ENCODE data around the gene TRAK1. TPM values are rescaled to one million over a fixed set of nuclear protein-coding genes. Genes with fewer than 3 reads are reported as not detected.

The TRAK1 gene
- polyA plus RNA-seq, 1 donor = 36.2 TPM

GRCh38 chr3:42122261-42123011 lies 31.3 kb downstream of the TRAK1 start:
- Histone ChIP-seq H3K27me3 (ENCODE audit: control insufficient read depth, insufficient read depth, low read length) (no peaks in the 10 kb centered on the region), H3K27ac (ENCODE audit: low read length) (no peak overlapping the region), H3K4me3 (ENCODE audit: low read length) (no peak overlapping the region), H3K36me3 (ENCODE audit: control insufficient read depth, insufficient read depth, low read length) (peaks cover 10% of the 10 kb centered on the region), H3K9me3 (ENCODE audit: control insufficient read depth, low read depth, low read length) (no peaks in the 10 kb centered on the region), H3K4me1 (ENCODE audit: control insufficient read depth, insufficient read depth, low read length) (no peaks in the 10 kb centered on the region)
- WGBS (ENCODE audit: insufficient coverage, low lambda C conversion rate) = no CpG with 5 or more reads among the region's 4 CpGs
- no peak for DNase-seq

- no peak overlapping the region for H3K4me3 ChIP-seq (ENCODE audit: low read length)
- H3K27ac ChIP-seq (ENCODE audit: low read length) = no peak overlapping the region
- H3K27me3 ChIP-seq (ENCODE audit: control insufficient read depth, insufficient read depth, low read length) = no peaks in the 10 kb centered on the region
- H3K4me1 ChIP-seq (ENCODE audit: control insufficient read depth, insufficient read depth, low read length) = no peaks in the 10 kb centered on the region
- no peak for DNase-seq
- 100% methylated on average over 2 of the region's 8 CpGs for WGBS (ENCODE audit: insufficient coverage, low lambda C conversion rate)
- no peaks in the 10 kb centered on the region for H3K9me3 ChIP-seq (ENCODE audit: control insufficient read depth, low read depth, low read length)
- peaks cover 11% of the 10 kb centered on the region for H3K36me3 ChIP-seq (ENCODE audit: control insufficient read depth, insufficient read depth, low read length)
Measured at GRCh38 chr3:42123012-42123581, 31.9 kb downstream of the TRAK1 start.

GRCh38 chr3:42123824-42124658 lies 32.9 kb downstream of the TRAK1 start:
- no CpG with 5 or more reads among the region's 5 CpGs for WGBS (ENCODE audit: insufficient coverage, low lambda C conversion rate)
- Histone ChIP-seq H3K36me3 (ENCODE audit: control insufficient read depth, insufficient read depth, low read length) (peaks cover 11% of the 10 kb centered on the region), H3K27me3 (ENCODE audit: control insufficient read depth, insufficient read depth, low read length) (no peaks in the 10 kb centered on the region), H3K4me1 (ENCODE audit: control insufficient read depth, insufficient read depth, low read length) (peaks cover 3% of the 10 kb centered on the region), H3K4me3 (ENCODE audit: low read length) (no peak overlapping the region), H3K27ac (ENCODE audit: low read length) (no peak overlapping the region), H3K9me3 (ENCODE audit: control insufficient read depth, low read depth, low read length) (no peaks in the 10 kb centered on the region)
- DNase-seq = no peak

- Histone ChIP-seq H3K27ac (ENCODE audit: low read length) (no peak overlapping the region), H3K4me1 (ENCODE audit: control insufficient read depth, insufficient read depth, low read length) (peaks cover 24% of the 10 kb centered on the region), H3K9me3 (ENCODE audit: control insufficient read depth, low read depth, low read length) (no peaks in the 10 kb centered on the region), H3K36me3 (ENCODE audit: control insufficient read depth, insufficient read depth, low read length) (peaks cover 11% of the 10 kb centered on the region), H3K27me3 (ENCODE audit: control insufficient read depth, insufficient read depth, low read length) (no peaks in the 10 kb centered on the region), H3K4me3 (ENCODE audit: low read length) (no peak overlapping the region)
- DNase-seq = no peak
- no CpG with 5 or more reads among the region's 3 CpGs for WGBS (ENCODE audit: insufficient coverage, low lambda C conversion rate)
Measured at GRCh38 chr3:42127226-42127625, 36.1 kb downstream of the TRAK1 start.

GRCh38 chr3:42128526-42128925 lies 37.4 kb downstream of the TRAK1 start:
- Histone ChIP-seq H3K4me3 (ENCODE audit: low read length) (no peak overlapping the region), H3K27me3 (ENCODE audit: control insufficient read depth, insufficient read depth, low read length) (no peaks in the 10 kb centered on the region), H3K36me3 (ENCODE audit: control insufficient read depth, insufficient read depth, low read length) (peaks cover 11% of the 10 kb centered on the region), H3K27ac (ENCODE audit: low read length) (peak overlapping the region; percentile 97), H3K4me1 (ENCODE audit: control insufficient read depth, insufficient read depth, low read length) (peaks cover 24% of the 10 kb centered on the region), H3K9me3 (ENCODE audit: control insufficient read depth, low read depth, low read length) (no peaks in the 10 kb centered on the region)
- WGBS (ENCODE audit: insufficient coverage, low lambda C conversion rate) = 67% methylated on average over 1 of the region's 1 CpG
- no peak for DNase-seq

- DNase-seq = peak; percentile 68 to 90
Measured at GRCh38 chr3:42129014-42129953, 38.1 kb downstream of the TRAK1 start.

GRCh38 chr3:42130007-42130328 lies 38.8 kb downstream of the TRAK1 start:
- no CpG with 5 or more reads among the region's 1 CpG for WGBS (ENCODE audit: insufficient coverage, low lambda C conversion rate)
- no peaks in the 10 kb centered on the region for H3K9me3 ChIP-seq (ENCODE audit: control insufficient read depth, low read depth, low read length)
- H3K27ac ChIP-seq (ENCODE audit: low read length) = peak overlapping the region; percentile 97
- DNase-seq = no peak
- no peak overlapping the region for H3K4me3 ChIP-seq (ENCODE audit: low read length)
- no peaks in the 10 kb centered on the region for H3K27me3 ChIP-seq (ENCODE audit: control insufficient read depth, insufficient read depth, low read length)
- peaks cover 27% of the 10 kb centered on the region for H3K4me1 ChIP-seq (ENCODE audit: control insufficient read depth, insufficient read depth, low read length)
- H3K36me3 ChIP-seq (ENCODE audit: control insufficient read depth, insufficient read depth, low read length) = peaks cover 11% of the 10 kb centered on the region

More at GRCh38 chr3:42129014-42129953, 38.1 kb downstream of the TRAK1 start:
- Histone ChIP-seq H3K9me3 (ENCODE audit: control insufficient read depth, low read depth, low read length) (no peaks in the 10 kb centered on the region), H3K27me3 (ENCODE audit: control insufficient read depth, insufficient read depth, low read length) (no peaks in the 10 kb centered on the region), H3K27ac (ENCODE audit: low read length) (peak overlapping the region; percentile 97), H3K4me1 (ENCODE audit: control insufficient read depth, insufficient read depth, low read length) (peaks cover 24% of the 10 kb centered on the region), H3K36me3 (ENCODE audit: control insufficient read depth, insufficient read depth, low read length) (peaks cover 11% of the 10 kb centered on the region), H3K4me3 (ENCODE audit: low read length) (no peak overlapping the region)
- 17% methylated on average over 1 of the region's 18 CpGs for WGBS (ENCODE audit: insufficient coverage, low lambda C conversion rate)

- peak; percentile 87 to 96 for DNase-seq
- Histone ChIP-seq H3K4me1 (ENCODE audit: control insufficient read depth, insufficient read depth, low read length) (peaks cover 30% of the 10 kb centered on the region), H3K27me3 (ENCODE audit: control insufficient read depth, insufficient read depth, low read length) (no peaks in the 10 kb centered on the region), H3K36me3 (ENCODE audit: control insufficient read depth, insufficient read depth, low read length) (peaks cover 8% of the 10 kb centered on the region), H3K9me3 (ENCODE audit: control insufficient read depth, low read depth, low read length) (no peaks in the 10 kb centered on the region), H3K27ac (ENCODE audit: low read length) (peak overlapping the region; percentile 97), H3K4me3 (ENCODE audit: low read length) (no peak overlapping the region)
- WGBS (ENCODE audit: insufficient coverage, low lambda C conversion rate) = 20% methylated on average over 1 of the region's 8 CpGs
Measured at GRCh38 chr3:42130329-42131070, 39.3 kb downstream of the TRAK1 start.

GRCh38 chr3:42133500-42134298 lies 42.5 kb downstream of the TRAK1 start:
- Histone ChIP-seq H3K9me3 (ENCODE audit: control insufficient read depth, low read depth, low read length) (no peaks in the 10 kb centered on the region), H3K27me3 (ENCODE audit: control insufficient read depth, insufficient read depth, low read length) (no peaks in the 10 kb centered on the region), H3K36me3 (ENCODE audit: control insufficient read depth, insufficient read depth, low read length) (no peaks in the 10 kb centered on the region), H3K4me3 (ENCODE audit: low read length) (no peak overlapping the region), H3K4me1 (ENCODE audit: control insufficient read depth, insufficient read depth, low read length) (peaks cover 36% of the 10 kb centered on the region), H3K27ac (ENCODE audit: low read length) (no peak overlapping the region)
- WGBS (ENCODE audit: insufficient coverage, low lambda C conversion rate) = 82% methylated on average over 3 of the region's 5 CpGs
- no peak for DNase-seq
